Measurements from ENCODE around the gene MED1.

- no peak for TF ChIP-seq CTCF (IDR thresholded peaks at IDR 0.05)
- TF ChIP-seq POLR2A (IDR thresholded peaks at IDR 0.05) = no peak
These were observed 91.1 kb downstream of the MED1 start for GRCh38 chr17:39359994-39360393.
